ENCODE measurements around the gene TRANK1.

The TRANK1 gene

GRCh38 chr3:36840453-36840921 lies 104.4 kb downstream of the TRANK1 start:
- no peak for ATAC-seq (replicated peaks; ENCODE audit: extremely low read depth, poor library complexity, severe bottlenecking)
- DNase-seq (ENCODE audit: low spot score in 2 of 2), result no peak

GRCh38 chr3:36837089-36837488 lies 107.8 kb downstream of the TRANK1 start:
- Mint-ChIP-seq H3K27me3 (no peaks in the 10 kb centered on the region), H3K4me3 (no peak overlapping the region), H3K36me3 (ENCODE audit: insufficient read depth) (peaks cover 74% of the 10 kb centered on the region), H3K9me3 (no peaks in the 10 kb centered on the region), H3K27ac (ENCODE audit: low read depth) (no peak overlapping the region), H3K4me1 (peaks cover 10% of the 10 kb centered on the region)
- DNase-seq (ENCODE audit: low spot score in 2 of 2) (no peak), ATAC-seq (replicated peaks; ENCODE audit: extremely low read depth, poor library complexity, severe bottlenecking) (no peak)

More at GRCh38 chr3:36840453-36840921, 104.4 kb downstream of the TRANK1 start:
- no peaks in the 10 kb centered on the region for H3K27me3 Mint-ChIP-seq
- no peak overlapping the region for H3K27ac Mint-ChIP-seq (ENCODE audit: low read depth)
- no peaks in the 10 kb centered on the region for H3K9me3 Mint-ChIP-seq
- H3K4me1 Mint-ChIP-seq, result peaks cover 24% of the 10 kb centered on the region
- no peak overlapping the region for H3K4me3 Mint-ChIP-seq
- peaks cover 63% of the 10 kb centered on the region for H3K36me3 Mint-ChIP-seq (ENCODE audit: insufficient read depth)

GRCh38 chr3:36833160-36833814 lies 111.6 kb downstream of the TRANK1 start:
- peaks cover 67% of the 10 kb centered on the region for H3K36me3 Mint-ChIP-seq (ENCODE audit: insufficient read depth)
- H3K27ac Mint-ChIP-seq (ENCODE audit: low read depth), result no peak overlapping the region
- no peaks in the 10 kb centered on the region for H3K9me3 Mint-ChIP-seq
- no peak overlapping the region for H3K4me3 Mint-ChIP-seq
- no peaks in the 10 kb centered on the region for H3K27me3 Mint-ChIP-seq
- H3K4me1 Mint-ChIP-seq, result peaks cover 10% of the 10 kb centered on the region
- ATAC-seq (replicated peaks; ENCODE audit: extremely low read depth, poor library complexity, severe bottlenecking) (no peak), DNase-seq (ENCODE audit: low spot score in 2 of 2) (no peak)

- no peaks in the 10 kb centered on the region for H3K27me3 Mint-ChIP-seq
- H3K27ac Mint-ChIP-seq (ENCODE audit: low read depth), result peak overlapping the region; percentile 44
- ATAC-seq (replicated peaks; ENCODE audit: extremely low read depth, poor library complexity, severe bottlenecking) (no peak), DNase-seq (ENCODE audit: low spot score in 2 of 2) (no peak)
- H3K9me3 Mint-ChIP-seq, result no peaks in the 10 kb centered on the region
- peaks cover 10% of the 10 kb centered on the region for H3K4me1 Mint-ChIP-seq
- no peak overlapping the region for H3K4me3 Mint-ChIP-seq
- H3K36me3 Mint-ChIP-seq (ENCODE audit: insufficient read depth), result peaks cover 62% of the 10 kb centered on the region
Observed at GRCh38 chr3:36832406-36832805, 112.4 kb downstream of the TRANK1 start.

GRCh38 chr3:36827133-36827532 lies 117.7 kb downstream of the TRANK1 start:
- ATAC-seq (replicated peaks; ENCODE audit: extremely low read depth, poor library complexity, severe bottlenecking), result no peak
- peaks cover 5% of the 10 kb centered on the region for H3K4me1 Mint-ChIP-seq
- no peaks in the 10 kb centered on the region for H3K9me3 Mint-ChIP-seq
- H3K36me3 Mint-ChIP-seq (ENCODE audit: insufficient read depth), result peaks cover 32% of the 10 kb centered on the region
- H3K27ac Mint-ChIP-seq (ENCODE audit: low read depth), result no peak overlapping the region
- no peak overlapping the region for H3K4me3 Mint-ChIP-seq
- no peak for DNase-seq (ENCODE audit: low spot score in 2 of 2)
- H3K27me3 Mint-ChIP-seq, result no peaks in the 10 kb centered on the region

GRCh38 chr3:36826240-36826639 lies 118.6 kb downstream of the TRANK1 start:
- DNase-seq (ENCODE audit: low spot score in 2 of 2) (no peak), ATAC-seq (replicated peaks; ENCODE audit: extremely low read depth, poor library complexity, severe bottlenecking) (no peak)
- H3K4me1 Mint-ChIP-seq, result peaks cover 2% of the 10 kb centered on the region
- H3K36me3 Mint-ChIP-seq (ENCODE audit: insufficient read depth), result peaks cover 23% of the 10 kb centered on the region
- H3K27me3 Mint-ChIP-seq, result no peaks in the 10 kb centered on the region
- H3K9me3 Mint-ChIP-seq, result no peaks in the 10 kb centered on the region
- no peak overlapping the region for H3K27ac Mint-ChIP-seq (ENCODE audit: low read depth)
- no peak overlapping the region for H3K4me3 Mint-ChIP-seq

GRCh38 chr3:36824443-36824842 lies 120.4 kb downstream of the TRANK1 start:
- Mint-ChIP-seq H3K4me1 (no peaks in the 10 kb centered on the region), H3K4me3 (no peak overlapping the region), H3K27ac (ENCODE audit: low read depth) (no peak overlapping the region), H3K27me3 (no peaks in the 10 kb centered on the region), H3K36me3 (ENCODE audit: insufficient read depth) (peaks cover 13% of the 10 kb centered on the region), H3K9me3 (no peaks in the 10 kb centered on the region)
- DNase-seq (ENCODE audit: low spot score in 2 of 2) (no peak), ATAC-seq (replicated peaks; ENCODE audit: extremely low read depth, poor library complexity, severe bottlenecking) (no peak)

- Mint-ChIP-seq H3K9me3 (no peaks in the 10 kb centered on the region), H3K4me1 (no peaks in the 10 kb centered on the region), H3K27ac (ENCODE audit: low read depth) (no peak overlapping the region), H3K27me3 (no peaks in the 10 kb centered on the region), H3K36me3 (ENCODE audit: insufficient read depth) (peaks cover 13% of the 10 kb centered on the region), H3K4me3 (no peak overlapping the region)
- no peak for DNase-seq (ENCODE audit: low spot score in 2 of 2)
- ATAC-seq (replicated peaks; ENCODE audit: extremely low read depth, poor library complexity, severe bottlenecking), result no peak
Observed at GRCh38 chr3:36823806-36824205, 121.0 kb downstream of the TRANK1 start.

GRCh38 chr3:36820083-36820482 lies 124.8 kb downstream of the TRANK1 start:
- Mint-ChIP-seq H3K36me3 (ENCODE audit: insufficient read depth) (peaks cover 9% of the 10 kb centered on the region), H3K4me3 (no peak overlapping the region), H3K4me1 (no peaks in the 10 kb centered on the region), H3K9me3 (no peaks in the 10 kb centered on the region), H3K27ac (ENCODE audit: low read depth) (no peak overlapping the region), H3K27me3 (no peaks in the 10 kb centered on the region)
- DNase-seq (ENCODE audit: low spot score in 2 of 2), result no peak
- ATAC-seq (replicated peaks; ENCODE audit: extremely low read depth, poor library complexity, severe bottlenecking), result no peak

- no peaks in the 10 kb centered on the region for H3K9me3 Mint-ChIP-seq
- H3K36me3 Mint-ChIP-seq (ENCODE audit: insufficient read depth), result peaks cover 2% of the 10 kb centered on the region
- no peaks in the 10 kb centered on the region for H3K4me1 Mint-ChIP-seq
- peaks cover 9% of the 10 kb centered on the region for H3K27me3 Mint-ChIP-seq
- DNase-seq (ENCODE audit: low spot score in 2 of 2) (no peak), ATAC-seq (replicated peaks; ENCODE audit: extremely low read depth, poor library complexity, severe bottlenecking) (no peak)
- no peak overlapping the region for H3K27ac Mint-ChIP-seq (ENCODE audit: low read depth)
- H3K4me3 Mint-ChIP-seq, result no peak overlapping the region
Observed at GRCh38 chr3:36817806-36818533, 126.9 kb downstream of the TRANK1 start.

- Mint-ChIP-seq H3K9me3 (no peaks in the 10 kb centered on the region), H3K36me3 (ENCODE audit: insufficient read depth) (peaks cover 2% of the 10 kb centered on the region), H3K27ac (ENCODE audit: low read depth) (no peak overlapping the region), H3K4me3 (no peak overlapping the region), H3K27me3 (peaks cover 11% of the 10 kb centered on the region), H3K4me1 (no peaks in the 10 kb centered on the region)
- no peak for ATAC-seq (replicated peaks; ENCODE audit: extremely low read depth, poor library complexity, severe bottlenecking)
- no peak for DNase-seq (ENCODE audit: low spot score in 2 of 2)
Observed at GRCh38 chr3:36815375-36815774, 129.5 kb downstream of the TRANK1 start.

GRCh38 chr3:36814776-36815175 lies 130.1 kb downstream of the TRANK1 start:
- Mint-ChIP-seq H3K36me3 (ENCODE audit: insufficient read depth) (peaks cover 2% of the 10 kb centered on the region), H3K27ac (ENCODE audit: low read depth) (no peak overlapping the region), H3K27me3 (peaks cover 11% of the 10 kb centered on the region), H3K4me1 (no peaks in the 10 kb centered on the region), H3K4me3 (no peak overlapping the region), H3K9me3 (no peaks in the 10 kb centered on the region)
- no peak for DNase-seq (ENCODE audit: low spot score in 2 of 2)
- no peak for ATAC-seq (replicated peaks; ENCODE audit: extremely low read depth, poor library complexity, severe bottlenecking)

GRCh38 chr3:36814066-36814717 lies 130.7 kb downstream of the TRANK1 start:
- no peak for ATAC-seq (replicated peaks; ENCODE audit: extremely low read depth, poor library complexity, severe bottlenecking)
- peaks cover 11% of the 10 kb centered on the region for H3K27me3 Mint-ChIP-seq
- peaks cover 2% of the 10 kb centered on the region for H3K36me3 Mint-ChIP-seq (ENCODE audit: insufficient read depth)
- H3K4me1 Mint-ChIP-seq, result no peaks in the 10 kb centered on the region
- H3K27ac Mint-ChIP-seq (ENCODE audit: low read depth), result no peak overlapping the region
- no peaks in the 10 kb centered on the region for H3K9me3 Mint-ChIP-seq
- no peak overlapping the region for H3K4me3 Mint-ChIP-seq
- no peak for DNase-seq (ENCODE audit: low spot score in 2 of 2)
